HG02938 (cell line): Measurements from ENCODE around the gene SIX2.
"Not testable (repeated sequence)": the region's sequence is repeated elsewhere in the genome, so short reads cannot be mapped to it uniquely, and the experiment has no call there.

Experiments
- ATAC-seq: cut with Tn5 transposase; IDR thresholded peaks from one replicate; pipeline ENCODE4 v1.9.1; 2021; ENCODE audit warnings: mild to moderate bottlenecking, moderate library complexity; ENCODE audit not compliant: unreplicated experiment

The SIX2 gene

GRCh38 chr2:45009303-45009927 is at the start of gene SIX2:
SIX2 (minus strand) TSS chr2:45009452; CDS start chr2:45009110, 342 bp downstream.
- no peak for ATAC-seq

- ATAC-seq, result no peak
Measured at GRCh38 chr2:45055162-45055605, 45.9 kb upstream of the SIX2 start.

- no peak for ATAC-seq
Measured at GRCh38 chr2:45053966-45054365, 44.7 kb upstream of the SIX2 start.

GRCh38 chr2:45052388-45052928 is 43.2 kb upstream of the SIX2 start:
- no peak for ATAC-seq

GRCh38 chr2:45049569-45050336 is 40.5 kb upstream of the SIX2 start:
- ATAC-seq, result no peak

GRCh38 chr2:45047301-45047700 is 38.0 kb upstream of the SIX2 start:
- ATAC-seq, result no peak

- no peak for ATAC-seq
Measured at GRCh38 chr2:45046786-45047185, 37.5 kb upstream of the SIX2 start.

- no peak for ATAC-seq
Measured at GRCh38 chr2:45045706-45046105, 36.5 kb upstream of the SIX2 start.

GRCh38 chr2:45044916-45045315 is 35.7 kb upstream of the SIX2 start:
- ATAC-seq, result no peak

- no peak for ATAC-seq
Measured at GRCh38 chr2:45043174-45043573, 33.9 kb upstream of the SIX2 start.

- ATAC-seq, result no peak
Measured at GRCh38 chr2:45042401-45042800, 33.1 kb upstream of the SIX2 start.

GRCh38 chr2:45040786-45041185 is 31.5 kb upstream of the SIX2 start:
- no peak for ATAC-seq

GRCh38 chr2:45039804-45040203 is 30.6 kb upstream of the SIX2 start:
- ATAC-seq, result not testable (repeated sequence)

GRCh38 chr2:45038861-45039260 is 29.6 kb upstream of the SIX2 start:
- ATAC-seq, result not testable (repeated sequence)

GRCh38 chr2:45033302-45033701 is 24.1 kb upstream of the SIX2 start:
- ATAC-seq, result no peak

- no peak for ATAC-seq
Measured at GRCh38 chr2:45031028-45031427, 21.8 kb upstream of the SIX2 start.

- ATAC-seq, result no peak
Measured at GRCh38 chr2:45030553-45030952, 21.3 kb upstream of the SIX2 start.

- no peak for ATAC-seq
Measured at GRCh38 chr2:45029215-45029614, 20.0 kb upstream of the SIX2 start.

- no peak for ATAC-seq
Measured at GRCh38 chr2:45028276-45028675, 19.0 kb upstream of the SIX2 start.

- ATAC-seq, result no peak
Measured at GRCh38 chr2:45026924-45027450, 17.7 kb upstream of the SIX2 start.

GRCh38 chr2:45024600-45025291 is 15.5 kb upstream of the SIX2 start:
- ATAC-seq, result no peak
